Measurements from ENCODE around the gene ECI2. TPM values are rescaled to one million over a fixed set of nuclear protein-coding genes. Genes with fewer than 3 reads are reported as not detected.

The ECI2 gene
- total RNA-seq, 1 experiment from 2014 or later, result 24.6 TPM

- POLR2A ChIA-PET, result interaction anchor here (0.8 to 1.9 kb wide), 2 partner anchors 9 to 10 kb away, joined by 3 to 13 read pairs; partner anchors contain the start of gene ECI2
- H3K27me3 Mint-ChIP-seq (ENCODE audit: insufficient read depth, unreplicated experiment), result no peaks in the 10 kb centered on the region
- H3K27ac Mint-ChIP-seq (ENCODE audit: unreplicated experiment), result peak overlapping the region; percentile 65
- peak in 1 of 2 experiments; percentile 46 for DNase-seq
- no peaks in the 10 kb centered on the region for H3K27me3 ChIP-seq (replicated peaks; ENCODE audit: control insufficient read depth, insufficient read depth, low read length)
- H3K4me3 Mint-ChIP-seq (ENCODE audit: unreplicated experiment), result peak overlapping the region; percentile 31
- intact Hi-C loops (cut with micrococcal nuclease; ENCODE audit: unreplicated experiment), result loop anchor here (1.0 kb wide), 2 partner anchors 8 to 29 kb away; no protein-coding TSS in a partner anchor
- no peaks in the 10 kb centered on the region for H3K9me3 Mint-ChIP-seq (ENCODE audit: unreplicated experiment)
- peaks cover 32% of the 10 kb centered on the region for H3K4me1 ChIP-seq
- no peaks in the 10 kb centered on the region for H3K9me3 ChIP-seq
- H3K36me3 ChIP-seq (ENCODE audit: control insufficient read depth, insufficient read depth, low read length), result no peaks in the 10 kb centered on the region
- no TSS peak for BruUV-seq (replicated peaks)
- H3K36me3 Mint-ChIP-seq (ENCODE audit: insufficient read depth, unreplicated experiment), result peaks cover 5% of the 10 kb centered on the region
- H3K4me1 Mint-ChIP-seq (ENCODE audit: low read depth, unreplicated experiment), result peaks cover 25% of the 10 kb centered on the region
- TF ChIP-seq, protein P1, sequence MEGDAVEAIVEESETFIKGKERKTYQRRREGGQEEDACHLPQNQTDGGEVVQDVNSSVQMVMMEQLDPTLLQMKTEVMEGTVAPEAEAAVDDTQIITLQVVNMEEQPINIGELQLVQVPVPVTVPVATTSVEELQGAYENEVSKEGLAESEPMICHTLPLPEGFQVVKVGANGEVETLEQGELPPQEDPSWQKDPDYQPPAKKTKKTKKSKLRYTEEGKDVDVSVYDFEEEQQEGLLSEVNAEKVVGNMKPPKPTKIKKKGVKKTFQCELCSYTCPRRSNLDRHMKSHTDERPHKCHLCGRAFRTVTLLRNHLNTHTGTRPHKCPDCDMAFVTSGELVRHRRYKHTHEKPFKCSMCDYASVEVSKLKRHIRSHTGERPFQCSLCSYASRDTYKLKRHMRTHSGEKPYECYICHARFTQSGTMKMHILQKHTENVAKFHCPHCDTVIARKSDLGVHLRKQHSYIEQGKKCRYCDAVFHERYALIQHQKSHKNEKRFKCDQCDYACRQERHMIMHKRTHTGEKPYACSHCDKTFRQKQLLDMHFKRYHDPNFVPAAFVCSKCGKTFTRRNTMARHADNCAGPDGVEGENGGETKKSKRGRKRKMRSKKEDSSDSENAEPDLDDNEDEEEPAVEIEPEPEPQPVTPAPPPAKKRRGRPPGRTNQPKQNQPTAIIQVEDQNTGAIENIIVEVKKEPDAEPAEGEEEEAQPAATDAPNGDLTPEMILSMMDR (IDR thresholded peaks at IDR 0.05; ENCODE audit: insufficient read depth in 1 of 2, low read depth in 1 of 2, low read length in 1 of 2, severe bottlenecking in 1 of 2, unreplicated experiment in 1 of 2), result peak in 1 of 2 experiments; percentile 27
- CTCF ChIA-PET, result interaction anchor here (0.7 to 2.8 kb wide), 2 partner anchors 10 to 71 kb away, joined by 3 to 14 read pairs; partner anchors contain the start of gene ECI2
- no peak overlapping the region for H3K4me3 ChIP-seq (ENCODE audit: low read depth, low read length)
Measured at GRCh38 chr6:4125933-4126864, 9.2 kb downstream of the ECI2 start.

DNA sequence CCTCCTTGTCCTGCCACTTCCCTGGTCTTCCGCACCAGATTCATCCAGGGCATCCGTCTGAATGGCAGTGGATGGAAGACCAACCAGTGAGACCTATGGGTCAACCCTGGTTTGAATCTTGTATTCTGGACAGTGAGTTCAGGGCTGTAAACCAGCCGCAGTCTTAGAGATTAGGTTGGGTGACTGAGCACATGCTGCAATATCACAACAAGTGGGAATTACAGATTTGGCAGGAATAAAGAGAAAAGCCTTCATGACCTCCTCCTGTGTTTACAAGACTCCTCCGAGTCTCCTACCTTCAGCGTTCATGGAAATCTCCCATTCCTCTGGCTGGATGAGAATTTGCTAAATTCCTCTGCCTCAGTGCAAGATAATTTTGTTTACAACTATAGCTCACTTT, 9.9 kb downstream of the ECI2 start:
- Mint-ChIP-seq H3K4me3 (ENCODE audit: unreplicated experiment) (peak overlapping the region; percentile 31), H3K9me3 (ENCODE audit: unreplicated experiment) (no peaks in the 10 kb centered on the region), H3K36me3 (ENCODE audit: insufficient read depth, unreplicated experiment) (peaks cover 5% of the 10 kb centered on the region), H3K27ac (ENCODE audit: unreplicated experiment) (peak overlapping the region; percentile 65), H3K27me3 (ENCODE audit: insufficient read depth, unreplicated experiment) (no peaks in the 10 kb centered on the region), H3K4me1 (ENCODE audit: low read depth, unreplicated experiment) (peaks cover 25% of the 10 kb centered on the region)
- peaks cover 32% of the 10 kb centered on the region for H3K4me1 ChIP-seq
- intact Hi-C loops (cut with micrococcal nuclease; ENCODE audit: unreplicated experiment), result no loop called here
- 0 out of 2 replicates have a peak, but pooled peaks cover 4% of the 10 kb centered on the region for H3K9me3 ChIP-seq
- H3K4me3 ChIP-seq (ENCODE audit: low read depth, low read length), result no peak overlapping the region
- POLR2A ChIA-PET, result interaction anchor here (1.9 kb wide), 1 partner anchor 10 kb away, joined by 13 read pairs; the partner anchor contains the start of gene ECI2
- TF ChIP-seq, protein P1 (IDR thresholded peaks at IDR 0.05; ENCODE audit: insufficient read depth in 1 of 2, low read depth in 1 of 2, low read length in 1 of 2, severe bottlenecking in 1 of 2, unreplicated experiment in 1 of 2), result no peak
- no peak for DNase-seq
- no TSS peak for BruUV-seq (replicated peaks)
- H3K36me3 ChIP-seq (ENCODE audit: control insufficient read depth, insufficient read depth, low read length), result no peaks in the 10 kb centered on the region
- CTCF ChIA-PET, result interaction anchor here (2.8 kb wide), 1 partner anchor 10 kb away, joined by 14 read pairs; the partner anchor contains the start of gene ECI2
- no peaks in the 10 kb centered on the region for H3K27me3 ChIP-seq (replicated peaks; ENCODE audit: control insufficient read depth, insufficient read depth, low read length)

- DNase-seq, result no peak
- intact Hi-C loops (cut with micrococcal nuclease; ENCODE audit: unreplicated experiment), result no loop called here
- Histone ChIP-seq H3K9me3 (0 out of 2 replicates have a peak, but pooled peaks cover 4% of the 10 kb centered on the region), H3K4me3 (ENCODE audit: low read depth, low read length) (no peak overlapping the region), H3K27me3 (replicated peaks; ENCODE audit: control insufficient read depth, insufficient read depth, low read length) (no peaks in the 10 kb centered on the region), H3K4me1 (peaks cover 32% of the 10 kb centered on the region), H3K36me3 (ENCODE audit: control insufficient read depth, insufficient read depth, low read length) (no peaks in the 10 kb centered on the region)
- TF ChIP-seq, protein P1 (IDR thresholded peaks at IDR 0.05; ENCODE audit: insufficient read depth in 1 of 2, low read depth in 1 of 2, low read length in 1 of 2, severe bottlenecking in 1 of 2, unreplicated experiment in 1 of 2), result no peak
- POLR2A ChIA-PET, result interaction anchor here (1.9 kb wide), 1 partner anchor 11 kb away, joined by 13 read pairs; the partner anchor contains the start of gene ECI2
- no peak overlapping the region for H3K4me3 Mint-ChIP-seq (ENCODE audit: unreplicated experiment)
- H3K27ac Mint-ChIP-seq (ENCODE audit: unreplicated experiment), result no peak overlapping the region
- no peaks in the 10 kb centered on the region for H3K27me3 Mint-ChIP-seq (ENCODE audit: insufficient read depth, unreplicated experiment)
- H3K9me3 Mint-ChIP-seq (ENCODE audit: unreplicated experiment), result no peaks in the 10 kb centered on the region
- BruUV-seq (replicated peaks), result no TSS peak
- H3K36me3 Mint-ChIP-seq (ENCODE audit: insufficient read depth, unreplicated experiment), result peaks cover 5% of the 10 kb centered on the region
- H3K4me1 Mint-ChIP-seq (ENCODE audit: low read depth, unreplicated experiment), result peaks cover 25% of the 10 kb centered on the region
- CTCF ChIA-PET, result interaction anchor here (1.2 to 2.8 kb wide), 2 partner anchors 11 to 31 kb away, joined by 3 to 14 read pairs; partner anchors contain the start of gene ECI2
Measured at GRCh38 chr6:4124351-4124750, 11.0 kb downstream of the ECI2 start.
